ENCODE data around the gene SMCO1. TPM values are rescaled to one million over a fixed set of nuclear protein-coding genes. Genes with fewer than 3 reads are reported as not detected.
A peak's percentile ranks its signal among the peaks of the same experiment; 100 is the strongest.

Gene SMCO1
- total and polyA plus RNA-seq, 2 donors from 2014 or later: not detected

- Histone ChIP-seq H3K9me3 (ENCODE audit: control insufficient read depth in 2 of 3, insufficient read depth in 1 of 3, low read length in 3 of 3) (peaks cover 0 to 6% (median 5%) of the 10 kb centered on the region in 3 donors), H3K4me3 (ENCODE audit: low read length in 3 of 3) (peak overlapping the region; percentile 84 to 96 (median 96)), H3K4me1 (ENCODE audit: control insufficient read depth in 2 of 3, insufficient read depth in 2 of 3, low read depth in 1 of 3, low read length in 3 of 3) (peaks cover 0 to 8% (median 3%) of the 10 kb centered on the region in 3 donors), H3K27me3 (ENCODE audit: control insufficient read depth, insufficient read depth, low read length) (no peaks in the 10 kb centered on the region), H3K9ac (ENCODE audit: low read length in 3 of 3) (peak overlapping the region; percentile 42 to 97 (median 93)), H3K36me3 (ENCODE audit: control insufficient read depth in 2 of 3, insufficient read depth in 3 of 3, low read length in 3 of 3) (no peaks in the 10 kb centered on the region), H3K27ac (ENCODE audit: low read depth in 2 of 2, low read length in 2 of 2) (peak overlapping the region; percentile 91 to 93)
- intact Hi-C loops (cut with DNase I): no loop called here
- DNase-seq (peak; percentile 41 to 82 (median 61)), FAIRE-seq (no peak)
- TF ChIP-seq CTCF (IDR thresholded peaks at IDR 0.05; ENCODE audit: borderline replicate concordance, extremely low read depth, insufficient read depth): no peak
Observed at GRCh38 chr3:196502775-196503195, 12.4 kb downstream of the SMCO1 start.

- intact Hi-C loops (cut with DNase I): no loop called here
- H3K4me1 ChIP-seq (ENCODE audit: control insufficient read depth in 2 of 3, insufficient read depth in 2 of 3, low read depth in 1 of 3, low read length in 3 of 3): peaks cover 0 to 8% (median 3%) of the 10 kb centered on the region in 3 donors
- no peaks in the 10 kb centered on the region for H3K36me3 ChIP-seq (ENCODE audit: control insufficient read depth in 2 of 3, insufficient read depth in 3 of 3, low read length in 3 of 3)
- H3K27me3 ChIP-seq (ENCODE audit: control insufficient read depth, insufficient read depth, low read length): no peaks in the 10 kb centered on the region
- peak overlapping the region in 2 of 3 donors; percentile 25 to 79 for H3K9ac ChIP-seq (ENCODE audit: low read length in 3 of 3)
- H3K9me3 ChIP-seq (ENCODE audit: control insufficient read depth in 2 of 3, insufficient read depth in 1 of 3, low read length in 3 of 3): peaks cover 0 to 2% (median 0%) of the 10 kb centered on the region in 3 donors
- no peak for FAIRE-seq
- peak in 2 of 5 donors; percentile 33 to 40 for DNase-seq
- TF ChIP-seq CTCF (IDR thresholded peaks at IDR 0.05; ENCODE audit: borderline replicate concordance, extremely low read depth, insufficient read depth): no peak
- H3K4me3 ChIP-seq (ENCODE audit: low read length in 3 of 3): peak overlapping the region; percentile 62 to 96 (median 84)
- H3K27ac ChIP-seq (ENCODE audit: low read depth in 2 of 2, low read length in 2 of 2): no peak overlapping the region
Observed at GRCh38 chr3:196501316-196502044, 13.7 kb downstream of the SMCO1 start.

GRCh38 chr3:196499807-196500524 is 15.2 kb downstream of the SMCO1 start:
- Histone ChIP-seq H3K4me3 (ENCODE audit: low read length in 3 of 3) (peak overlapping the region; percentile 24 to 61 (median 57)), H3K36me3 (ENCODE audit: control insufficient read depth in 2 of 3, insufficient read depth in 3 of 3, low read length in 3 of 3) (no peaks in the 10 kb centered on the region), H3K4me1 (ENCODE audit: control insufficient read depth in 2 of 3, insufficient read depth in 2 of 3, low read depth in 1 of 3, low read length in 3 of 3) (peaks cover 0 to 8% (median 3%) of the 10 kb centered on the region in 3 donors), H3K27me3 (ENCODE audit: control insufficient read depth, insufficient read depth, low read length) (no peaks in the 10 kb centered on the region), H3K9ac (ENCODE audit: low read length in 3 of 3) (peak overlapping the region in 2 of 3 donors; percentile 12 to 49), H3K9me3 (ENCODE audit: control insufficient read depth in 2 of 3, insufficient read depth in 1 of 3, low read length in 3 of 3) (no peaks in the 10 kb centered on the region), H3K27ac (ENCODE audit: low read depth in 2 of 2, low read length in 2 of 2) (no peak overlapping the region)
- no peak for FAIRE-seq
- TF ChIP-seq CTCF (IDR thresholded peaks at IDR 0.05; ENCODE audit: borderline replicate concordance, extremely low read depth, insufficient read depth): no peak
- DNase-seq: peak in 1 of 5 donors; percentile 21
- intact Hi-C loops (cut with DNase I): no loop called here
